ENCODE results near the gene CD53. TPM values are rescaled to one million over a fixed set of nuclear protein-coding genes. Genes with fewer than 3 reads are reported as not detected.

CD53 gene
- total RNA-seq, 2 experiments from 2014 or later, result 134 to 180 TPM

- intact Hi-C loops (cut with micrococcal nuclease; ENCODE audit: unreplicated experiment), result no loop called here
- peaks cover 75% of the 10 kb centered on the region for H3K4me1 ChIP-seq (ENCODE audit: insufficient read depth, low read length, poor library complexity, severe bottlenecking)
- no peak for DNase-seq (ENCODE audit: low spot score)
- peaks cover 45% of the 10 kb centered on the region for H3K36me3 ChIP-seq (ENCODE audit: insufficient read depth, low read length)
- peak overlapping the region; percentile 13 for H3K27ac ChIP-seq (ENCODE audit: low read depth, low read length, poor library complexity, severe bottlenecking)
- H4K20me1 ChIP-seq (ENCODE audit: insufficient read depth, low read length), result no peaks in the 10 kb centered on the region
- ChIA-PET CTCF (ENCODE audit: unreplicated experiment) (no interaction called here), POLR2A (no interaction called here)
- H3K79me2 ChIP-seq (ENCODE audit: insufficient read depth, low read depth, low read length), result peaks cover 96% of the 10 kb centered on the region
- BruUV-seq (replicated peaks), result no TSS peak
- H3K9me3 ChIP-seq (ENCODE audit: low read length), result peaks cover 8% of the 10 kb centered on the region; the same call in 1 of the 2 replicates
- H3K9me2 ChIP-seq (ENCODE audit: insufficient read depth, low read length), result no peaks in the 10 kb centered on the region
- no peak overlapping the region for H3K4me3 ChIP-seq (ENCODE audit: low read depth, low read length, poor library complexity, severe bottlenecking)
- no peak for TF ChIP-seq EZH2phosphoT487 (IDR thresholded peaks at IDR 0.05; ENCODE audit: borderline replicate concordance, low read depth, low read length)
- TF ChIP-seq, protein P1, sequence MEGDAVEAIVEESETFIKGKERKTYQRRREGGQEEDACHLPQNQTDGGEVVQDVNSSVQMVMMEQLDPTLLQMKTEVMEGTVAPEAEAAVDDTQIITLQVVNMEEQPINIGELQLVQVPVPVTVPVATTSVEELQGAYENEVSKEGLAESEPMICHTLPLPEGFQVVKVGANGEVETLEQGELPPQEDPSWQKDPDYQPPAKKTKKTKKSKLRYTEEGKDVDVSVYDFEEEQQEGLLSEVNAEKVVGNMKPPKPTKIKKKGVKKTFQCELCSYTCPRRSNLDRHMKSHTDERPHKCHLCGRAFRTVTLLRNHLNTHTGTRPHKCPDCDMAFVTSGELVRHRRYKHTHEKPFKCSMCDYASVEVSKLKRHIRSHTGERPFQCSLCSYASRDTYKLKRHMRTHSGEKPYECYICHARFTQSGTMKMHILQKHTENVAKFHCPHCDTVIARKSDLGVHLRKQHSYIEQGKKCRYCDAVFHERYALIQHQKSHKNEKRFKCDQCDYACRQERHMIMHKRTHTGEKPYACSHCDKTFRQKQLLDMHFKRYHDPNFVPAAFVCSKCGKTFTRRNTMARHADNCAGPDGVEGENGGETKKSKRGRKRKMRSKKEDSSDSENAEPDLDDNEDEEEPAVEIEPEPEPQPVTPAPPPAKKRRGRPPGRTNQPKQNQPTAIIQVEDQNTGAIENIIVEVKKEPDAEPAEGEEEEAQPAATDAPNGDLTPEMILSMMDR (conservative IDR thresholded peaks at IDR 0.05; ENCODE audit: low read length), result no peak
- H3K4me2 ChIP-seq (ENCODE audit: low read length), result peak overlapping the region; percentile 34; the same call in 1 of the 2 replicates
- no peak overlapping the region for H2AFZ ChIP-seq (ENCODE audit: low read length)
Measured at GRCh38 chr1:110880708-110881374, 7.9 kb downstream of the CD53 start.

DNA sequence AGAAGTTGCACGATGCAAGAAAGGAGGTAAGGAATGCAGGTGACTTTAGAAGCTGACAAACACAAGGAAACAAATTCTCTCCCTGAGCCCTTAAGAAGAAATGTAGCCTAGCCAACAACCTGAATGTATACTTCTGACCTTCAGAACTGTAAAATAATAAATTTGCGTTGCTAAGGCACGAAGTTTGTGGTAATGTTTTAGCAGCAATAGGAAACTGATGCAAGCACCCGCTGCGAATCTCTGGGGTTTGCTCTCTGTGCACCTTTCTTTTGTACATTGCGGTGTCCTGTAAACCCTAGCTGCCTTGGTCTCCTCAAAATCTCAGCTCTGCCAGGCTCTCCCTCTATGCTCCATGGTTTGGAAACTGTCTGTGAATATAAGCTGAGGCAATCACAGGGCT is 15.1 kb downstream of the CD53 start:
- peaks cover 70% of the 10 kb centered on the region for H3K79me2 ChIP-seq (ENCODE audit: insufficient read depth, low read depth, low read length)
- H3K27ac ChIP-seq (ENCODE audit: low read depth, low read length, poor library complexity, severe bottlenecking), result no peak overlapping the region
- BruUV-seq (replicated peaks), result no TSS peak

More for the DNA sequence above, 15.1 kb downstream of the CD53 start:
- intact Hi-C loops (cut with micrococcal nuclease; ENCODE audit: unreplicated experiment), result no loop called here
- Histone ChIP-seq H3K4me2 (ENCODE audit: low read length) (no peak overlapping the region), H3K4me1 (ENCODE audit: insufficient read depth, low read length, poor library complexity, severe bottlenecking) (peaks cover 5% of the 10 kb centered on the region), H3K36me3 (ENCODE audit: insufficient read depth, low read length) (peaks cover 35% of the 10 kb centered on the region), H2AFZ (ENCODE audit: low read length) (no peak overlapping the region), H3K4me3 (ENCODE audit: low read depth, low read length, poor library complexity, severe bottlenecking) (no peak overlapping the region), H4K20me1 (ENCODE audit: insufficient read depth, low read length) (no peaks in the 10 kb centered on the region; the same call in 1 of the 2 replicates), H3K9me2 (ENCODE audit: insufficient read depth, low read length) (no peaks in the 10 kb centered on the region), H3K9me3 (ENCODE audit: low read length) (no peaks in the 10 kb centered on the region)
- no peak for TF ChIP-seq EZH2phosphoT487 (IDR thresholded peaks at IDR 0.05; ENCODE audit: borderline replicate concordance, low read depth, low read length)
- TF ChIP-seq, protein P1 (conservative IDR thresholded peaks at IDR 0.05; ENCODE audit: low read length), result no peak
- CTCF ChIA-PET (ENCODE audit: unreplicated experiment), result interaction anchor here (1.1 kb wide), 1 partner anchor 100 kb away, joined by 3 read pairs; no protein-coding TSS in a partner anchor
- DNase-seq (ENCODE audit: low spot score), result no peak
- POLR2A ChIA-PET, result interaction anchor here (0.5 to 1.5 kb wide), 2 partner anchors 13 to 28 kb away, joined by 3 to 6 read pairs; no protein-coding TSS in a partner anchor
